Pancreas (tissue), 10 donors: ENCODE measurements around the gene GALNT9. TPM values are rescaled to one million over a fixed set of nuclear protein-coding genes. Genes with fewer than 3 reads are reported as not detected.

ENCODE experiments used
- ATAC-seq, 4 donors: fragments of 200-7000 bp; cut with Tn5 transposase; one replicate each; pipeline versions ENCODE4 v1.8.0 to v1.9.1; 2020; ENCODE audit warnings: mild to moderate bottlenecking in 4 of 4, moderate library complexity in 4 of 4
- DNase-seq, 6 donors: peaks; one replicate each; pipeline ENCODE4 v3.0.0-alpha.2; 2020
- FAIRE-seq: peaks from 2 replicates; lab custom pipeline; 2012; peaks lifted over from hg19 to GRCh38; lab: Jason Lieb, UNC
- H3K27ac ChIP-seq, 4 donors: fragments of 200-600 bp; sonication (generic); 1 replicate in 3 of 4; 2 replicates in 1 of 4; pipeline versions ENCODE4 v1.5.0 to v1.8.0; 2020
- H3K27me3 ChIP-seq, 4 donors: fragments of 200-600 bp; one replicate each; pipeline ENCODE4 v1.8.0; 2021
- H3K36me3 ChIP-seq, 3 donors: fragments of 200-600 bp; sonication (generic) in 1 of 3; one replicate each; pipeline versions ENCODE4 v1.5.0 to v1.8.0; 2020 to 2021
- H3K4me1 ChIP-seq, 3 donors: fragments of 200-600 bp; one replicate each; pipeline ENCODE4 v1.8.0; 2021
- H3K4me3 ChIP-seq, 4 donors: fragments of 200-600 bp; sonication (generic) in 2 of 4; one replicate each; pipeline versions ENCODE4 v1.5.0 to v1.8.0; 2020 to 2021
- H3K9me3 ChIP-seq, 4 donors: fragments of 200-600 bp; one replicate each; pipeline ENCODE4 v1.8.0; 2021
- WGBS, 2 donors: extraction: QIAGEN DNeasy Blood & Tissue Kit; methylation state at CpG; one replicate each; pipeline ENCODE4 v1.1.7; 2013; 5-methylcytosine and 5-hydroxymethylcytosine counted together
- intact Hi-C, 3 donors: fragments of 100-400 bp; cut with DNase I; formaldehyde crosslinking; loops; one replicate each; pipeline versions ENCODE4 v1.11.1 to v1.14.2; 2022
- polyA plus RNA-seq, 2 donors: library from polyadenylated mRNA; stranded (reverse); fragments of 200-250 nt; gene quantifications; one replicate each; pipeline ENCODE4 v1.2.3, GENCODE V29; 2013
- total RNA-seq, 6 donors: library from RNA; stranded (reverse); fragmentation: NEBNext Ultra II Directional in 4 of 6; extraction: Animal tissue kit (Norgen Biotek cat#: 25700) in 4 of 6; gene quantifications; one replicate each; pipeline versions ENCODE4 v1.2.1 to v1.2.4, GENCODE V29; 2021 to 2023
- TF ChIP-seq, protein P1 (sequence below), 4 donors: fragments of 200-600 bp; sonication (generic) in 3 of 4; IDR thresholded peaks; one replicate each; pipeline versions ENCODE4 v1.5.0 to v1.8.0; 2021; ENCODE audit warnings: antibody characterized with exemption in 4 of 4
- donor health status: healthy with polysubstance abuse.
- donor health status: DM: no; HTN: no; CAD: no; lungs with moderate emphysema.
- donor health status: DM: no; HTN: no; CAD: no.
- donor health status: control.
- donor health status: control.
- donor health status: Bipolar disorder and iron deficiency.
- donor health status: DM: yes; HTN: yes; CAD: no.
- donor health status: DM: no; HTN: no; CAD: no.
- donor health status: DM: no; HTN: no; CAD: no.
- donor health status: DM: yes; HTN: yes; CAD: no.

Gene GALNT9
- total and polyA plus RNA-seq, 8 donors: 0.09 to 0.46 (median 0.25) TPM; not detected in 5

GRCh38 chr12:132344601-132345000 is 15.2 kb upstream of the GALNT9 start:
- TF ChIP-seq, protein P1, sequence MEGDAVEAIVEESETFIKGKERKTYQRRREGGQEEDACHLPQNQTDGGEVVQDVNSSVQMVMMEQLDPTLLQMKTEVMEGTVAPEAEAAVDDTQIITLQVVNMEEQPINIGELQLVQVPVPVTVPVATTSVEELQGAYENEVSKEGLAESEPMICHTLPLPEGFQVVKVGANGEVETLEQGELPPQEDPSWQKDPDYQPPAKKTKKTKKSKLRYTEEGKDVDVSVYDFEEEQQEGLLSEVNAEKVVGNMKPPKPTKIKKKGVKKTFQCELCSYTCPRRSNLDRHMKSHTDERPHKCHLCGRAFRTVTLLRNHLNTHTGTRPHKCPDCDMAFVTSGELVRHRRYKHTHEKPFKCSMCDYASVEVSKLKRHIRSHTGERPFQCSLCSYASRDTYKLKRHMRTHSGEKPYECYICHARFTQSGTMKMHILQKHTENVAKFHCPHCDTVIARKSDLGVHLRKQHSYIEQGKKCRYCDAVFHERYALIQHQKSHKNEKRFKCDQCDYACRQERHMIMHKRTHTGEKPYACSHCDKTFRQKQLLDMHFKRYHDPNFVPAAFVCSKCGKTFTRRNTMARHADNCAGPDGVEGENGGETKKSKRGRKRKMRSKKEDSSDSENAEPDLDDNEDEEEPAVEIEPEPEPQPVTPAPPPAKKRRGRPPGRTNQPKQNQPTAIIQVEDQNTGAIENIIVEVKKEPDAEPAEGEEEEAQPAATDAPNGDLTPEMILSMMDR (IDR thresholded peaks at IDR 0.05): no peak
- 65 to 68% methylated on average over 22 to 23 of the region's 23 CpGs for WGBS, 2 donors
- no peak for FAIRE-seq

GRCh38 chr12:132344181-132344580 is 14.8 kb upstream of the GALNT9 start:
- FAIRE-seq (no peak), ATAC-seq (no peak), DNase-seq (peak in 1 of 6 donors; percentile 17)
- no peaks in the 10 kb centered on the region for H3K9me3 ChIP-seq
- no peak overlapping the region for H3K4me3 ChIP-seq
- H3K27ac ChIP-seq: no peak overlapping the region
- 70 to 77% methylated on average over 11 of the region's 11 CpGs for WGBS, 2 donors
- intact Hi-C loops: no loop called here
- no peaks in the 10 kb centered on the region for H3K36me3 ChIP-seq
- no peaks in the 10 kb centered on the region for H3K4me1 ChIP-seq
- peaks cover 0 to 4% (median 0%) of the 10 kb centered on the region in 4 donors for H3K27me3 ChIP-seq
- TF ChIP-seq, protein P1 (IDR thresholded peaks at IDR 0.05): no peak

More at GRCh38 chr12:132344601-132345000, 15.2 kb upstream of the GALNT9 start:
- ATAC-seq (no peak), DNase-seq (peak in 1 of 6 donors; percentile 10)
- Histone ChIP-seq H3K9me3 (no peaks in the 10 kb centered on the region), H3K27me3 (peaks cover 0 to 4% (median 0%) of the 10 kb centered on the region in 4 donors), H3K27ac (no peak overlapping the region), H3K4me1 (no peaks in the 10 kb centered on the region), H3K36me3 (no peaks in the 10 kb centered on the region), H3K4me3 (no peak overlapping the region)
- intact Hi-C loops: no loop called here

DNA sequence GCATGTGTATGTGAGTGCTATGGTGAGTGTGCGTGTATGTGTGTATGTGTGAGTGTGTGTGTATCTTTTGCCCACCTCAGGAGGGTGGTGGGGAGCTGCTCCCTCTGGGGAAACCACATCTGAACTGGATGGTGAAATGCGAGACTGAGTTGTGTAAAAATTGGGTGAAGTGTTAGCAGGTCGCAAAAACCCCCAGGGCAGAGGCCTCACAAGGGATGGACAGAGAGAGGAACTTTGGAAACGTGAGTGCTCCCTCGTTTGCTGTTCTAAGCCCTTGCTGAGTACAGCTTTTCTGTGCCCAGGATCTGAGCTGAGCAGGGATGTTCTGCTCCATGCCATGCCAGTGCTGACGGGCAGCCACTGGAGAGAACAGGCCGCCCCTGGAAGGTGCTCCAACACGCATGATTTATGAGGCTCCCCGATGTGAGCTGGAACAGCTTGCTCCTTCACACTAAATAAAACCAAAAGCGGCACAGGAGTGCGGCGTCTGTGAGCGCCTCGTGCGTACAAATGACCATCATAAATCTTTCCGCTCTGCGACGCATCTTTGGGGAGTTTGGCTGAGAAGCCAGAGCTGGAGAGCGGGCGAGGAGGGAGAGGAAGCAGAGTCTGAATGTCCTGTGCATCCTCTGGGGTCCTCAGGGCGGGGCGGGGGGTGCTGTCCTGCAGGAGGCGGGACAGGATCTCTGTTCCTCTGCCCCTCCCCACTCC is 14.1 kb upstream of the GALNT9 start:
- Histone ChIP-seq H3K27me3 (peaks cover 0 to 4% (median 0%) of the 10 kb centered on the region in 4 donors), H3K4me3 (no peak overlapping the region), H3K4me1 (no peaks in the 10 kb centered on the region), H3K36me3 (no peaks in the 10 kb centered on the region), H3K27ac (no peak overlapping the region), H3K9me3 (no peaks in the 10 kb centered on the region)
- FAIRE-seq (no peak), ATAC-seq (no peak), DNase-seq (peak in 1 of 6 donors; percentile 22)
- intact Hi-C loops: no loop called here
- TF ChIP-seq, protein P1 (IDR thresholded peaks at IDR 0.05): no peak
- 49 to 55% methylated on average over 23 of the region's 23 CpGs for WGBS, 2 donors

- no peak for DNase-seq
- TF ChIP-seq, protein P1 (IDR thresholded peaks at IDR 0.05): no peak
- ATAC-seq: no peak
- WGBS, 2 donors: 37 to 44% methylated on average over 24 of the region's 24 CpGs
- H3K36me3 ChIP-seq: no peaks in the 10 kb centered on the region
- intact Hi-C loops: no loop called here
- no peak for FAIRE-seq
- no peak overlapping the region for H3K4me3 ChIP-seq
- H3K27ac ChIP-seq: no peak overlapping the region
- peaks cover 0 to 4% (median 0%) of the 10 kb centered on the region in 4 donors for H3K27me3 ChIP-seq
- H3K9me3 ChIP-seq: no peaks in the 10 kb centered on the region
- no peaks in the 10 kb centered on the region for H3K4me1 ChIP-seq
Observed at GRCh38 chr12:132342251-132343227, 13.2 kb upstream of the GALNT9 start.
